ENCODE measurements around the gene OSBPL3.

The OSBPL3 gene

DNA sequence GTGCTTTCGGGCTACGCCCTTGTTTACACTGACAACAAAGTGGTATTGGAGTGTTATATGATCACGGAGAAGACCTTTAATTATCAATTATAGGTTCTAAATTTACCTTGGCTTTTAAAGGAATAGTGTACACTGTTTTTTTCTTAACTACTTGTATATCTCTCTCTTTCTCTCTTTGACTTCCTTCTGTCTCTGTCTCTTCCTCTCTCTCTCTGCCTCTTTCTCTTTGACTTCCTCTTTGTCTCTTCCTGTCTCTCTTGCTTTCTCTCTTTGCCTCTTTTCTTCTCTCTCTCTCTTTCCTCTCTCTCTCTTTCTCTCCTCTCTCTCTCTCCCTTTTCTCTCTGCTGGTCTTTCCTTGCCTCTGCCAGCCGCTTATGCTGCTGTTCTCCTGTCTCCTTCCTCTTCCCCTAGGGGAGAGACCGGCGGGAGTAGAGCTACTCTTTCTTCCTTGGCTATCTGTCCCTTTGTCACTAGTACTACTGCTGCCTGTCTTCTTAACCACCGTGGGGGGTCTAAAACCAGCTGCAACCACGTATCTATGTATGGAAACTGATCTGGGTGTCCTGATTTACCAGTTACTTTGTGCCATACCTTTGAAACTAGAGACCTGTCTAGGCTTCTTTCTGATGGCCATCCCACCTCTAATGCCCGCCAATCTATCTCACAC lies 185.9 kb downstream of the OSBPL3 start:
- DNase-seq (ENCODE audit: low read depth), result no peak
- TF ChIP-seq, protein P1, sequence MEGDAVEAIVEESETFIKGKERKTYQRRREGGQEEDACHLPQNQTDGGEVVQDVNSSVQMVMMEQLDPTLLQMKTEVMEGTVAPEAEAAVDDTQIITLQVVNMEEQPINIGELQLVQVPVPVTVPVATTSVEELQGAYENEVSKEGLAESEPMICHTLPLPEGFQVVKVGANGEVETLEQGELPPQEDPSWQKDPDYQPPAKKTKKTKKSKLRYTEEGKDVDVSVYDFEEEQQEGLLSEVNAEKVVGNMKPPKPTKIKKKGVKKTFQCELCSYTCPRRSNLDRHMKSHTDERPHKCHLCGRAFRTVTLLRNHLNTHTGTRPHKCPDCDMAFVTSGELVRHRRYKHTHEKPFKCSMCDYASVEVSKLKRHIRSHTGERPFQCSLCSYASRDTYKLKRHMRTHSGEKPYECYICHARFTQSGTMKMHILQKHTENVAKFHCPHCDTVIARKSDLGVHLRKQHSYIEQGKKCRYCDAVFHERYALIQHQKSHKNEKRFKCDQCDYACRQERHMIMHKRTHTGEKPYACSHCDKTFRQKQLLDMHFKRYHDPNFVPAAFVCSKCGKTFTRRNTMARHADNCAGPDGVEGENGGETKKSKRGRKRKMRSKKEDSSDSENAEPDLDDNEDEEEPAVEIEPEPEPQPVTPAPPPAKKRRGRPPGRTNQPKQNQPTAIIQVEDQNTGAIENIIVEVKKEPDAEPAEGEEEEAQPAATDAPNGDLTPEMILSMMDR (IDR thresholded peaks at IDR 0.05; ENCODE audit: insufficient read depth, low read depth, low read length, missing control alignments), result no peak
- no peak overlapping the region for H3K4me3 ChIP-seq (ENCODE audit: low read depth, low read length)

- TF ChIP-seq, protein P1 (IDR thresholded peaks at IDR 0.05; ENCODE audit: insufficient read depth, low read depth, low read length, missing control alignments), result no peak
- DNase-seq (ENCODE audit: low read depth), result no peak
- no peak overlapping the region for H3K4me3 ChIP-seq (ENCODE audit: low read depth, low read length)
These were observed 190.9 kb downstream of the OSBPL3 start for GRCh38 chr7:24788961-24789576.

- DNase-seq (ENCODE audit: low read depth), result no peak
- TF ChIP-seq, protein P1 (IDR thresholded peaks at IDR 0.05; ENCODE audit: insufficient read depth, low read depth, low read length, missing control alignments), result peak; percentile 37
- no peak overlapping the region for H3K4me3 ChIP-seq (ENCODE audit: low read depth, low read length)
These were observed 191.9 kb downstream of the OSBPL3 start for GRCh38 chr7:24788075-24788474.

- peak; percentile 27 for DNase-seq (ENCODE audit: low read depth)
- H3K4me3 ChIP-seq (ENCODE audit: low read depth, low read length), result no peak overlapping the region
- TF ChIP-seq, protein P1 (IDR thresholded peaks at IDR 0.05; ENCODE audit: insufficient read depth, low read depth, low read length, missing control alignments), result no peak
These were observed 193.0 kb downstream of the OSBPL3 start for GRCh38 chr7:24786941-24787340.

- no peak overlapping the region for H3K4me3 ChIP-seq (ENCODE audit: low read depth, low read length)
- DNase-seq (ENCODE audit: low read depth), result no peak
- TF ChIP-seq, protein P1 (IDR thresholded peaks at IDR 0.05; ENCODE audit: insufficient read depth, low read depth, low read length, missing control alignments), result no peak
These were observed 193.7 kb downstream of the OSBPL3 start for GRCh38 chr7:24786306-24786705.

GRCh38 chr7:24784277-24784676 lies 195.7 kb downstream of the OSBPL3 start:
- no peak for DNase-seq (ENCODE audit: low read depth)
- TF ChIP-seq, protein P1 (IDR thresholded peaks at IDR 0.05; ENCODE audit: insufficient read depth, low read depth, low read length, missing control alignments), result no peak
- H3K4me3 ChIP-seq (ENCODE audit: low read depth, low read length), result no peak overlapping the region
